ENCODE measurements around the gene NECAB3. TPM values are rescaled to one million over a fixed set of nuclear protein-coding genes. Genes with fewer than 3 reads are reported as not detected.

The NECAB3 gene
- total and polyA plus RNA-seq, 2 of the 13 experiments (the other 11 are each of a cell fraction or from before 2014, with no cell fraction given): 61.5 to 65.5 TPM

GRCh38 chr20:33693741-33694638, 19.8 kb upstream of the NECAB3 start (continued):
- TF ChIP-seq ZNF646 (CRISPR knock-in tag; IDR thresholded peaks at IDR 0.05): no peak

- H3K4me2 ChIP-seq (ENCODE audit: low read depth, low read length): peak overlapping the region; percentile 14; the same call in 1 of the 2 replicates
- ChIA-PET POLR2A (interaction anchor here (2.0 kb wide), 1 partner anchor 11 kb away, joined by 6 read pairs; no protein-coding TSS in a partner anchor), CTCF (ENCODE audit: low intra/inter-chr PET ratio, low total read pairs) (no interaction called here)
- FAIRE-seq (no peak), DNase-seq (ENCODE audit: low spot score) (no peak), ATAC-seq (no peak)
- no TSS peak for BruUV-seq (replicated peaks)
- intact Hi-C loops (cut with micrococcal nuclease; ENCODE audit: unreplicated experiment): no loop called here
- 42% methylated on average over 5 of the region's 5 CpGs for WGBS (ENCODE audit: low lambda C conversion rate)
- H4K20me1 ChIP-seq (ENCODE audit: insufficient read depth, low read length): no peaks in the 10 kb centered on the region
- no peak overlapping the region for H3K27ac ChIP-seq (ENCODE audit: extremely low read length, insufficient read depth, low read length)
- TF ChIP-seq, protein P1, sequence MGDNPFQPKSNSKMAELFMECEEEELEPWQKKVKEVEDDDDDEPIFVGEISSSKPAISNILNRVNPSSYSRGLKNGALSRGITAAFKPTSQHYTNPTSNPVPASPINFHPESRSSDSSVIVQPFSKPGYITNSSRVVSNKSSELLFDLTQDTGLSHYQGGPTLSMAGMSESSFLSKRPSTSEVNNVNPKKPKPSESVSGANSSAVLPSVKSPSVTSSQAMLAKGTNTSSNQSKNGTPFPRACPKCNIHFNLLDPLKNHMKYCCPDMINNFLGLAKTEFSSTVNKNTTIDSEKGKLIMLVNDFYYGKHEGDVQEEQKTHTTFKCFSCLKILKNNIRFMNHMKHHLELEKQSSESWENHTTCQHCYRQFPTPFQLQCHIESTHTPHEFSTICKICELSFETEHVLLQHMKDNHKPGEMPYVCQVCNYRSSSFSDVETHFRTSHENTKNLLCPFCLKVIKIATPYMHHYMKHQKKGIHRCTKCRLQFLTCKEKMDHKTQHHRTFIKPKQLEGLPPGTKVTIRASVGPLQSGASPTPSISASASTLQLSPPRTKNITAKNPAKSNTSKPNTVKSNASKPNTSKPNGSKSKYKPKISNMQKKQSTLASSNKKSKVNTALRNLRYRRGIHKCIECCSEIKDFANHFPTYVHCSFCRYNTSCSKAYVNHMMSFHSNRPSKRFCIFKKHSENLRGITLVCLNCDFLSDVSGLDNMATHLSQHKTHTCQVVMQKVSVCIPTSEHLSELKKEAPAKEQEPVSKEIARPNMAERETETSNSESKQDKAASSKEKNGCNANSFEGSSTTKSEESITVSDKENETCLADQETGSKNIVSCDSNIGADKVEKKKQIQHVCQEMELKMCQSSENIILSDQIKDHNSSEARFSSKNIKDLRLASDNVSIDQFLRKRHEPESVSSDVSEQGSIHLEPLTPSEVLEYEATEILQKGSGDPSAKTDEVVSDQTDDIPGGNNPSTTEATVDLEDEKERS (CRISPR knock-in tag; IDR thresholded peaks at IDR 0.05): no peak
- TF ChIP-seq CREB1 (IDR thresholded peaks at IDR 0.05) (peak; percentile 69), CREB1 (CRISPR knock-in tag; IDR thresholded peaks at IDR 0.05) (no peak), HNF1B (CRISPR knock-in tag; IDR thresholded peaks at IDR 0.05) (no peak)
- H3K4me3 ChIP-seq (replicated peaks in 1 of 3; ENCODE audit: insufficient read depth in 1 of 3, low read depth in 2 of 3, low read length in 3 of 3): no peak overlapping the region; a peak in 1 of 6 replicates
- H3K9me3 ChIP-seq (ENCODE audit: low read length): no peaks in the 10 kb centered on the region
- in situ Hi-C loops (cut with HindIII; ENCODE audit: extremely low pct_ligation_motif_present, low pct_unique_long_range_greater_than_20kb): no loop called here
- H3K79me2 ChIP-seq (ENCODE audit: insufficient read depth, low read length): no peaks in the 10 kb centered on the region
- no peak overlapping the region for H2AFZ ChIP-seq (ENCODE audit: low read length)
- H3K27me3 ChIP-seq (ENCODE audit: control insufficient read depth in 1 of 2, insufficient read depth in 2 of 2, low read length in 2 of 2): no peaks in the 10 kb centered on the region
- H3K9ac ChIP-seq (ENCODE audit: insufficient read depth, low read depth, low read length): no peak overlapping the region
- peaks cover 66% of the 10 kb centered on the region for H3K4me1 ChIP-seq (ENCODE audit: insufficient read depth, low read length)
- H3K36me3 ChIP-seq (replicated peaks in 1 of 2; ENCODE audit: control insufficient read depth in 1 of 2, insufficient read depth in 2 of 2, low read length in 2 of 2): no peaks in the 10 kb centered on the region
Measured at GRCh38 chr20:33693289-33693688, 19.1 kb upstream of the NECAB3 start.
